K562 (cell line): ENCODE results near the gene DDX20. TPM values are rescaled to one million over a fixed set of nuclear protein-coding genes. Genes with fewer than 3 reads are reported as not detected.
A peak's percentile ranks its signal among the peaks of the same experiment; 100 is the strongest.

ENCODE experiments used
- CBFB ChIP-seq: sonication (generic); formaldehyde crosslinking; IDR thresholded peaks from 2 replicates; pipeline ENCODE4 v1.4.0; 2020; ENCODE audit warnings: mild to moderate bottlenecking, missing genetic modification reagents
- CHD2 ChIP-seq: IDR thresholded peaks from 2 replicates; pipeline ENCODE4 v1.6.1; 2011; ENCODE audit warnings: low read depth, low read length
- CXXC5 ChIP-seq: fragments of 250-450 bp; sonication (Bioruptor Pico); IDR thresholded peaks from 2 replicates; pipeline ENCODE4 v1.8.0; 2022; ENCODE audit warnings: inconsistent platforms, mild to moderate bottlenecking, moderate library complexity
- DNMT1 ChIP-seq: fragments of 450-650 bp; IDR thresholded peaks from 2 replicates; pipeline ENCODE4 v1.6.1; 2016; ENCODE audit warnings: antibody characterized with exemption, mild to moderate bottlenecking
- ETV6 ChIP-seq, 3 experiments: fragments of 150-350 bp in 1 of 3; sonication (generic) in 1 of 3; formaldehyde crosslinking in 1 of 3; IDR thresholded peaks; 2 replicates each; pipeline versions ENCODE4 v1.6.1 to v1.8.0; 2014 to 2022; ENCODE audit warnings: borderline replicate concordance in 2 of 3, low read depth in 2 of 3, antibody characterized with exemption in 1 of 3, low read length in 1 of 3, mild to moderate bottlenecking in 1 of 3, missing genetic modification reagents in 1 of 3
- PHF21A ChIP-seq: fragments of 450-650 bp; IDR thresholded peaks from 2 replicates; pipeline ENCODE4 v1.6.1; 2017; ENCODE audit warnings: low read depth, borderline replicate concordance
- POLR2AphosphoS2 ChIP-seq: IDR thresholded peaks from 2 replicates; pipeline ENCODE4 v1.6.1; 2012; ENCODE audit warnings: low read length, improper control_type of control experiment
- RBFOX2 ChIP-seq: fragments of 200-400 bp; formaldehyde crosslinking; IDR thresholded peaks from 2 replicates; pipeline ENCODE4 v1.6.1; 2017; ENCODE audit warnings: low read depth, mild to moderate bottlenecking, low read length, moderate library complexity
- polyA plus RNA-seq, 8 experiments: library from polyadenylated mRNA; depleted of rRNA in 4 of 8; stranded (reverse) in 5 of 8; unstranded in 3 of 8; fragments of >200 nt; fragmentation: Nextera tagmentation in 2 of 8; fragmentation: Illumina TruSeq in 1 of 8; extraction: Ambion mirVana in 2 of 8; extraction: Trizol in 1 of 8; gene quantifications; 2 replicates each; pipeline versions ENCODE4 v1.2.1 to v1.2.3, GENCODE V29; 2011 to 2014; ENCODE audit warnings: inconsistent platforms in 1 of 8, missing spikeins in 1 of 8
- total RNA-seq, 7 experiments: library from RNA; depleted of rRNA in 6 of 7; stranded (reverse); fragments of >200 nt in 6 of 7; fragmentation: Illumina TruSeq in 2 of 7; extraction: Trizol in 2 of 7; gene quantifications; 2 replicates each; pipeline versions ENCODE4 v1.2.1 to v1.2.3, GENCODE V29; 2011 to 2021; ENCODE audit warnings: low replicate concordance in 1 of 7
- TF ChIP-seq, protein P1 (sequence below), 2 experiments: fragments of 450-650 bp in 1 of 2; sonication (generic) in 1 of 2; formaldehyde crosslinking in 1 of 2; IDR thresholded peaks; 2 replicates each; pipeline versions ENCODE4 v1.7.1 to v1.9.0; 2016 to 2022; ENCODE audit warnings: inconsistent platforms in 1 of 2, mild to moderate bottlenecking in 1 of 2, missing genetic modification reagents in 1 of 2
- TF ChIP-seq, protein P2 (sequence below): fragments of 450-650 bp; IDR thresholded peaks from 2 replicates; pipeline ENCODE4 v1.6.1; 2017; ENCODE audit warnings: mild to moderate bottlenecking, moderate library complexity
- TF ChIP-seq, protein P3 (sequence below): fragments of 450-650 bp; formaldehyde crosslinking; IDR thresholded peaks from 2 replicates; pipeline ENCODE4 v1.4.0; 2020; ENCODE audit warnings: mild to moderate bottlenecking, moderate library complexity
- TF ChIP-seq, protein P4 (sequence below): sonication (generic); formaldehyde crosslinking; IDR thresholded peaks from 2 replicates; pipeline ENCODE4 v1.8.0; 2023; ENCODE audit warnings: mild to moderate bottlenecking, missing genetic modification reagents

Gene DDX20
- total and polyA plus RNA-seq, 9 of the 15 experiments (the other 6 are each of a cell fraction or from before 2014, with no cell fraction given), result 8.3 to 33.4 (median 24.5) TPM

DNA sequence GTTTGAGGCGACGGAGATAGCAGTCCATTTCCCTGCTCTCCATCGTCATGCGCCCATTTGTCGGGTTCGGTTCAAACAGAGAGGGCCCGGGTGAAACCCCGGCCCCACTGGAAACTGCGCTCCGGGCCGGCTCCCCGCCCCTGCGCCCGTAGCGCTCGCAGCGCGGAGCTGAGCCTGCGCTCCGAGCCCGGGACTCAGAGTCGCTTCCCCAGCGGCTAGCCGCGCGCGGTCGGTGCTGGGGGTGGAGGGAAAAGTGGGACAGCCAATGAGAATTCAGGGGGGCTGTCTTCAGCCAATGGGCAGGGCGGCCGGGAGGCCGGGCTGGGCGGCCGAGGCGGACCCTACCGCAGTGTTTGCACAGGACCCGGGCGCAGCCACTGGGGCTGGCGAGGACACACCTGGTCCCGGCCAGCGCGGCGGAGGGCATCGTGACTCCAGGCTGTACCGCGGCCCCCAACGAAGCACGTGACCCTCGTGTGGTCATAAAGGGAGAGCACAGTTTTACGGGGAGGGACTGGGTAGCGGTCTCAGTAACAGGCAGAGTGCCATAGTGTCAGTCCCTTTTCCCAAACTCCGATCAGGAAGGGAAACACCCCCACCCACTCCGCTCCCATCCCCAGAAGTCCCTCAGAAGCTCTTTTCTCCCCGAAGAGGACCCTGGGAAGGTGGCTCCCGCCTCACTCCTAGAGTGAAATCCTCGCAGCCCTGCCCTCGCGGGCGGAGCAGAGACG, 16.3 kb upstream of the DDX20 start, which contains the start of gene INKA2 (continued):
- TF ChIP-seq, protein P1, sequence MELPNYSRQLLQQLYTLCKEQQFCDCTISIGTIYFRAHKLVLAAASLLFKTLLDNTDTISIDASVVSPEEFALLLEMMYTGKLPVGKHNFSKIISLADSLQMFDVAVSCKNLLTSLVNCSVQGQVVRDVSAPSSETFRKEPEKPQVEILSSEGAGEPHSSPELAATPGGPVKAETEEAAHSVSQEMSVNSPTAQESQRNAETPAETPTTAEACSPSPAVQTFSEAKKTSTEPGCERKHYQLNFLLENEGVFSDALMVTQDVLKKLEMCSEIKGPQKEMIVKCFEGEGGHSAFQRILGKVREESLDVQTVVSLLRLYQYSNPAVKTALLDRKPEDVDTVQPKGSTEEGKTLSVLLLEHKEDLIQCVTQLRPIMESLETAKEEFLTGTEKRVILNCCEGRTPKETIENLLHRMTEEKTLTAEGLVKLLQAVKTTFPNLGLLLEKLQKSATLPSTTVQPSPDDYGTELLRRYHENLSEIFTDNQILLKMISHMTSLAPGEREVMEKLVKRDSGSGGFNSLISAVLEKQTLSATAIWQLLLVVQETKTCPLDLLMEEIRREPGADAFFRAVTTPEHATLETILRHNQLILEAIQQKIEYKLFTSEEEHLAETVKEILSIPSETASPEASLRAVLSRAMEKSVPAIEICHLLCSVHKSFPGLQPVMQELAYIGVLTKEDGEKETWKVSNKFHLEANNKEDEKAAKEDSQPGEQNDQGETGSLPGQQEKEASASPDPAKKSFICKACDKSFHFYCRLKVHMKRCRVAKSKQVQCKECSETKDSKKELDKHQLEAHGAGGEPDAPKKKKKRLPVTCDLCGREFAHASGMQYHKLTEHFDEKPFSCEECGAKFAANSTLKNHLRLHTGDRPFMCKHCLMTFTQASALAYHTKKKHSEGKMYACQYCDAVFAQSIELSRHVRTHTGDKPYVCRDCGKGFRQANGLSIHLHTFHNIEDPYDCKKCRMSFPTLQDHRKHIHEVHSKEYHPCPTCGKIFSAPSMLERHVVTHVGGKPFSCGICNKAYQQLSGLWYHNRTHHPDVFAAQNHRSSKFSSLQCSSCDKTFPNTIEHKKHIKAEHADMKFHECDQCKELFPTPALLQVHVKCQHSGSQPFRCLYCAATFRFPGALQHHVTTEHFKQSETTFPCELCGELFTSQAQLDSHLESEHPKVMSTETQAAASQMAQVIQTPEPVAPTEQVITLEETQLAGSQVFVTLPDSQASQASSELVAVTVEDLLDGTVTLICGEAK (IDR thresholded peaks at IDR 0.05), result no peak; the same call in 1 of the 2 replicates
- TF ChIP-seq, protein P1 (CRISPR knock-in tag; IDR thresholded peaks at IDR 0.05), result peak; percentile 62; the same call in 1 of the 2 replicates
- TF ChIP-seq CHD2, result peak; percentile 56
- TF ChIP-seq, protein P2, sequence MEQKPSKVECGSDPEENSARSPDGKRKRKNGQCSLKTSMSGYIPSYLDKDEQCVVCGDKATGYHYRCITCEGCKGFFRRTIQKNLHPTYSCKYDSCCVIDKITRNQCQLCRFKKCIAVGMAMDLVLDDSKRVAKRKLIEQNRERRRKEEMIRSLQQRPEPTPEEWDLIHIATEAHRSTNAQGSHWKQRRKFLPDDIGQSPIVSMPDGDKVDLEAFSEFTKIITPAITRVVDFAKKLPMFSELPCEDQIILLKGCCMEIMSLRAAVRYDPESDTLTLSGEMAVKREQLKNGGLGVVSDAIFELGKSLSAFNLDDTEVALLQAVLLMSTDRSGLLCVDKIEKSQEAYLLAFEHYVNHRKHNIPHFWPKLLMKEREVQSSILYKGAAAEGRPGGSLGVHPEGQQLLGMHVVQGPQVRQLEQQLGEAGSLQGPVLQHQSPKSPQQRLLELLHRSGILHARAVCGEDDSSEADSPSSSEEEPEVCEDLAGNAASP, result no peak
- TF ChIP-seq POLR2AphosphoS2, result no peak
- TF ChIP-seq CXXC5 (CRISPR knock-in tag), result peak; percentile 77
- no peak for TF ChIP-seq DNMT1
- TF ChIP-seq, protein P3, sequence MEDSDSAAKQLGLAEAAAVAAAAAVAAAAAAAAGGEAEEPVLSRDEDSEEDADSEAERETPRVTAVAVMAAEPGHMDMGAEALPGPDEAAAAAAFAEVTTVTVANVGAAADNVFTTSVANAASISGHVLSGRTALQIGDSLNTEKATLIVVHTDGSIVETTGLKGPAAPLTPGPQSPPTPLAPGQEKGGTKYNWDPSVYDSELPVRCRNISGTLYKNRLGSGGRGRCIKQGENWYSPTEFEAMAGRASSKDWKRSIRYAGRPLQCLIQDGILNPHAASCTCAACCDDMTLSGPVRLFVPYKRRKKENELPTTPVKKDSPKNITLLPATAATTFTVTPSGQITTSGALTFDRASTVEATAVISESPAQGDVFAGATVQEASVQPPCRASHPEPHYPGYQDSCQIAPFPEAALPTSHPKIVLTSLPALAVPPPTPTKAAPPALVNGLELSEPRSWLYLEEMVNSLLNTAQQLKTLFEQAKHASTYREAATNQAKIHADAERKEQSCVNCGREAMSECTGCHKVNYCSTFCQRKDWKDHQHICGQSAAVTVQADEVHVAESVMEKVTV (CRISPR knock-in tag), result no peak
- TF ChIP-seq, protein P4, sequence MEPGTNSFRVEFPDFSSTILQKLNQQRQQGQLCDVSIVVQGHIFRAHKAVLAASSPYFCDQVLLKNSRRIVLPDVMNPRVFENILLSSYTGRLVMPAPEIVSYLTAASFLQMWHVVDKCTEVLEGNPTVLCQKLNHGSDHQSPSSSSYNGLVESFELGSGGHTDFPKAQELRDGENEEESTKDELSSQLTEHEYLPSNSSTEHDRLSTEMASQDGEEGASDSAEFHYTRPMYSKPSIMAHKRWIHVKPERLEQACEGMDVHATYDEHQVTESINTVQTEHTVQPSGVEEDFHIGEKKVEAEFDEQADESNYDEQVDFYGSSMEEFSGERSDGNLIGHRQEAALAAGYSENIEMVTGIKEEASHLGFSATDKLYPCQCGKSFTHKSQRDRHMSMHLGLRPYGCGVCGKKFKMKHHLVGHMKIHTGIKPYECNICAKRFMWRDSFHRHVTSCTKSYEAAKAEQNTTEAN (CRISPR knock-in tag), result peak; percentile 87; the same call in 1 of the 2 replicates
- TF ChIP-seq RBFOX2, result peak; percentile 74
- peak; percentile 85; the same call in 1 of the 2 replicates for TF ChIP-seq PHF21A
- TF ChIP-seq ETV6 (IDR thresholded peaks at IDR 0.05; ENCODE audit: borderline replicate concordance in 1 of 2, low read depth in 2 of 2, low read length in 1 of 2), result no peak
- peak; percentile 96; the same call in 1 of the 2 replicates for TF ChIP-seq ETV6 (CRISPR knock-in tag; IDR thresholded peaks at IDR 0.05; ENCODE audit: borderline replicate concordance)
- peak; percentile 63; the same call in 1 of the 2 replicates for TF ChIP-seq CBFB
